Activated CD4-positive, alpha-beta T cell treated with anti-CD3 and anti-CD28 coated beads, Interleukin-2, amount 10 ng/mL, durations not matched to agents 24 days and 14 days (primary cell): ENCODE results near the gene RAB36. TPM values are rescaled to one million over a fixed set of nuclear protein-coding genes. Genes with fewer than 3 reads are reported as not detected.

Experiments
- DNase-seq: peaks from one replicate; pipeline ENCODE4 v3.0.0; 2022
- H3K27ac Mint-ChIP-seq: one replicate; pipeline ENCODE4 v1.8.0; 2022; ENCODE audit warnings: mild to moderate bottlenecking, mixed read lengths
- H3K27me3 Mint-ChIP-seq: one replicate; pipeline ENCODE4 v1.8.0; 2022; ENCODE audit warnings: mixed read lengths
- H3K36me3 Mint-ChIP-seq: one replicate; pipeline ENCODE4 v1.8.0; 2022; ENCODE audit warnings: low read depth, mild to moderate bottlenecking, mixed read lengths
- H3K4me1 Mint-ChIP-seq: one replicate; pipeline ENCODE4 v1.8.0; 2021; ENCODE audit warnings: mixed read lengths
- H3K4me3 Mint-ChIP-seq: one replicate; pipeline ENCODE4 v1.8.0; 2022; ENCODE audit warnings: mild to moderate bottlenecking, moderate library complexity, mixed read lengths
- H3K9me3 Mint-ChIP-seq: one replicate; pipeline ENCODE4 v1.8.0; 2021; ENCODE audit warnings: mixed read lengths
- intact Hi-C: fragments of 100-400 bp; cut with micrococcal nuclease; formaldehyde crosslinking; loops from one replicate; pipeline ENCODE4 v1.15.1; 2023
- total RNA-seq: library from RNA; stranded (reverse); gene quantifications from 2 replicates; pipeline ENCODE4 v1.2.3, GENCODE V29; 2022

The RAB36 gene
- total RNA-seq, 1 donor from 2014 or later = not detected

- DNase-seq = no peak
- H3K27me3 Mint-ChIP-seq = no peaks in the 10 kb centered on the region
- intact Hi-C loops = no loop called here
- peaks cover 6% of the 10 kb centered on the region for H3K4me1 Mint-ChIP-seq
- H3K27ac Mint-ChIP-seq = no peak overlapping the region
- H3K9me3 Mint-ChIP-seq = no peaks in the 10 kb centered on the region
- H3K36me3 Mint-ChIP-seq = peaks cover 12% of the 10 kb centered on the region
- H3K4me3 Mint-ChIP-seq = no peak overlapping the region
Observed at GRCh38 chr22:23204541-23205157, 59.4 kb downstream of the RAB36 start.

- intact Hi-C loops = no loop called here
- no peak for DNase-seq
- no peaks in the 10 kb centered on the region for H3K27me3 Mint-ChIP-seq
- no peaks in the 10 kb centered on the region for H3K9me3 Mint-ChIP-seq
- H3K27ac Mint-ChIP-seq = no peak overlapping the region
- H3K4me1 Mint-ChIP-seq = peaks cover 7% of the 10 kb centered on the region
- peaks cover 12% of the 10 kb centered on the region for H3K36me3 Mint-ChIP-seq
- no peak overlapping the region for H3K4me3 Mint-ChIP-seq
Observed at GRCh38 chr22:23205339-23206049, 60.2 kb downstream of the RAB36 start.

GRCh38 chr22:23206915-23207314 is 61.6 kb downstream of the RAB36 start:
- intact Hi-C loops = no loop called here
- H3K36me3 Mint-ChIP-seq = peaks cover 12% of the 10 kb centered on the region
- no peak overlapping the region for H3K4me3 Mint-ChIP-seq
- DNase-seq = no peak
- H3K4me1 Mint-ChIP-seq = peaks cover 4% of the 10 kb centered on the region
- H3K27me3 Mint-ChIP-seq = no peaks in the 10 kb centered on the region
- no peak overlapping the region for H3K27ac Mint-ChIP-seq
- H3K9me3 Mint-ChIP-seq = no peaks in the 10 kb centered on the region

- Mint-ChIP-seq H3K36me3 (peaks cover 12% of the 10 kb centered on the region), H3K4me3 (no peak overlapping the region), H3K4me1 (peaks cover 2% of the 10 kb centered on the region), H3K27ac (no peak overlapping the region), H3K27me3 (no peaks in the 10 kb centered on the region), H3K9me3 (no peaks in the 10 kb centered on the region)
- no peak for DNase-seq
- intact Hi-C loops = no loop called here
Observed at GRCh38 chr22:23207729-23208393, 62.6 kb downstream of the RAB36 start.

GRCh38 chr22:23210428-23211170 is 65.3 kb downstream of the RAB36 start:
- intact Hi-C loops = loop anchor here (5.0 kb wide), 1 partner anchor 42 kb away; no protein-coding TSS in a partner anchor
- Mint-ChIP-seq H3K36me3 (peaks cover 7% of the 10 kb centered on the region), H3K4me1 (peaks cover 17% of the 10 kb centered on the region), H3K4me3 (no peak overlapping the region), H3K27ac (no peak overlapping the region), H3K27me3 (no peaks in the 10 kb centered on the region), H3K9me3 (no peaks in the 10 kb centered on the region)
- DNase-seq = no peak

GRCh38 chr22:23211622-23212021 is 66.3 kb downstream of the RAB36 start:
- no peak overlapping the region for H3K27ac Mint-ChIP-seq
- H3K36me3 Mint-ChIP-seq = peaks cover 5% of the 10 kb centered on the region
- H3K9me3 Mint-ChIP-seq = no peaks in the 10 kb centered on the region
- intact Hi-C loops = loop anchor here (5.0 kb wide), 1 partner anchor 41 kb away; no protein-coding TSS in a partner anchor
- no peaks in the 10 kb centered on the region for H3K27me3 Mint-ChIP-seq
- no peak overlapping the region for H3K4me3 Mint-ChIP-seq
- peaks cover 27% of the 10 kb centered on the region for H3K4me1 Mint-ChIP-seq
- DNase-seq = no peak

- H3K4me1 Mint-ChIP-seq = peaks cover 34% of the 10 kb centered on the region
- no peaks in the 10 kb centered on the region for H3K9me3 Mint-ChIP-seq
- H3K27ac Mint-ChIP-seq = no peak overlapping the region
- intact Hi-C loops = loop anchor here (5.0 kb wide), 1 partner anchor 40 kb away; no protein-coding TSS in a partner anchor
- H3K4me3 Mint-ChIP-seq = no peak overlapping the region
- no peaks in the 10 kb centered on the region for H3K27me3 Mint-ChIP-seq
- peaks cover 1% of the 10 kb centered on the region for H3K36me3 Mint-ChIP-seq
- no peak for DNase-seq
Observed at GRCh38 chr22:23212061-23213021, 67.1 kb downstream of the RAB36 start.

GRCh38 chr22:23213022-23213555 is 67.8 kb downstream of the RAB36 start:
- no peaks in the 10 kb centered on the region for H3K9me3 Mint-ChIP-seq
- no peak overlapping the region for H3K27ac Mint-ChIP-seq
- no peaks in the 10 kb centered on the region for H3K27me3 Mint-ChIP-seq
- peaks cover 40% of the 10 kb centered on the region for H3K4me1 Mint-ChIP-seq
- H3K4me3 Mint-ChIP-seq = no peak overlapping the region
- intact Hi-C loops = loop anchor here (5.0 kb wide), 1 partner anchor 39 kb away; no protein-coding TSS in a partner anchor
- DNase-seq = no peak
- peaks cover 1% of the 10 kb centered on the region for H3K36me3 Mint-ChIP-seq

- no peak for DNase-seq
- intact Hi-C loops = loop anchor here (5.0 kb wide), 1 partner anchor 39 kb away; no protein-coding TSS in a partner anchor
- no peaks in the 10 kb centered on the region for H3K9me3 Mint-ChIP-seq
- peaks cover under 1% of the 10 kb centered on the region for H3K36me3 Mint-ChIP-seq
- no peak overlapping the region for H3K4me3 Mint-ChIP-seq
- H3K27ac Mint-ChIP-seq = no peak overlapping the region
- H3K4me1 Mint-ChIP-seq = peaks cover 46% of the 10 kb centered on the region
- H3K27me3 Mint-ChIP-seq = no peaks in the 10 kb centered on the region
Observed at GRCh38 chr22:23213581-23214334, 68.5 kb downstream of the RAB36 start.

Other genes starting within 250 kb of the RAB36 start
- gene GNAZ, start 75.0 kb upstream of the RAB36 start, total RNA-seq = 0.51 and 0.83 TPM in 2 replicates
- not detected in 2 replicates for gene RSPH14, start 3.5 kb upstream of the RAB36 start, total RNA-seq
- gene BCR, start 35.0 kb downstream of the RAB36 start, total RNA-seq = 45.1 and 47.4 TPM in 2 replicates